Mesendoderm (in vitro differentiated cells): ENCODE results near the gene SLC39A1.

ENCODE experiments used
- DNase-seq: peaks from one replicate; pipeline ENCODE4 v3.0.0; 2013
- H2AK5ac ChIP-seq: 2 replicates; pipeline ENCODE4 v1.6.1; 2013; ENCODE audit warnings: low read length, inconsistent platforms
- H2BK120ac ChIP-seq: 2 replicates; pipeline ENCODE4 v1.6.1; 2013; ENCODE audit warnings: low read depth, mild to moderate bottlenecking, low read length, moderate library complexity, mixed read lengths
- H2BK15ac ChIP-seq: replicated peaks from 2 replicates; pipeline ENCODE4 v1.6.1; 2013; ENCODE audit warnings: low read depth, mild to moderate bottlenecking, moderate library complexity
- H2BK5ac ChIP-seq: 2 replicates; pipeline ENCODE4 v1.6.1; 2013; ENCODE audit warnings: low read length, inconsistent platforms
- H3K18ac ChIP-seq: 2 replicates; pipeline ENCODE4 v1.6.1; 2013; ENCODE audit warnings: mild to moderate bottlenecking, low read length, mixed read lengths
- H3K23ac ChIP-seq: one replicate; pipeline ENCODE4 v1.6.1; 2013; ENCODE audit warnings: low read length
- H3K27ac ChIP-seq: 2 replicates; pipeline ENCODE4 v1.5.1; 2013; ENCODE audit warnings: low read depth, mild to moderate bottlenecking, inconsistent platforms, low read length, moderate library complexity
- H3K27me3 ChIP-seq: 2 replicates; pipeline ENCODE4 v1.6.1; 2013; ENCODE audit warnings: low read length, control low read depth, mild to moderate bottlenecking, inconsistent platforms; ENCODE audit not compliant: insufficient read depth, poor library complexity
- H3K36me3 ChIP-seq: 2 replicates; pipeline ENCODE4 v1.6.1; 2013; ENCODE audit warnings: low read length, inconsistent platforms; ENCODE audit not compliant: control insufficient read depth, insufficient read depth
- H3K4ac ChIP-seq: one replicate; pipeline ENCODE4 v1.6.1; 2013; ENCODE audit warnings: low read depth, mild to moderate bottlenecking, low read length, moderate library complexity
- H3K4me1 ChIP-seq: 2 replicates; pipeline ENCODE4 v1.6.1; 2013; ENCODE audit warnings: low read depth, low read length, inconsistent platforms; ENCODE audit not compliant: control insufficient read depth
- H3K4me2 ChIP-seq: 2 replicates; pipeline ENCODE4 v1.6.1; 2013; ENCODE audit warnings: low read length
- H3K4me3 ChIP-seq: 2 replicates; pipeline ENCODE4 v1.5.1; 2013; ENCODE audit warnings: mild to moderate bottlenecking, low read length
- H3K56ac ChIP-seq: one replicate; pipeline ENCODE4 v1.6.1; 2013; ENCODE audit warnings: low read length
- H3K79me1 ChIP-seq: 2 replicates; pipeline ENCODE4 v1.6.1; 2013; ENCODE audit warnings: low read length, inconsistent platforms
- H3K79me2 ChIP-seq: 2 replicates; pipeline ENCODE4 v1.6.1; 2013; ENCODE audit warnings: mild to moderate bottlenecking, low read length; ENCODE audit not compliant: control insufficient read depth, insufficient read depth
- H3K9ac ChIP-seq: 2 replicates; pipeline ENCODE4 v1.6.1; 2013; ENCODE audit warnings: low read length, inconsistent platforms
- H4K5ac ChIP-seq: one replicate; pipeline ENCODE4 v1.6.1; 2013; ENCODE audit warnings: low read length
- H4K8ac ChIP-seq: one replicate; pipeline ENCODE4 v1.6.1; 2013; ENCODE audit warnings: low read depth, mild to moderate bottlenecking, control low read depth, low read length, moderate library complexity
- WGBS: extraction: QIAGEN DNeasy Blood & Tissue Kit; methylation state at CpG from one replicate; pipeline ENCODE4 v1.1.7; 2013; ENCODE audit warnings: low lambda C conversion rate, missing lambda C conversion rate; ENCODE audit not compliant: insufficient coverage; ENCODE audit errors: extremely low coverage; 5-methylcytosine and 5-hydroxymethylcytosine counted together

Gene SLC39A1

DNA sequence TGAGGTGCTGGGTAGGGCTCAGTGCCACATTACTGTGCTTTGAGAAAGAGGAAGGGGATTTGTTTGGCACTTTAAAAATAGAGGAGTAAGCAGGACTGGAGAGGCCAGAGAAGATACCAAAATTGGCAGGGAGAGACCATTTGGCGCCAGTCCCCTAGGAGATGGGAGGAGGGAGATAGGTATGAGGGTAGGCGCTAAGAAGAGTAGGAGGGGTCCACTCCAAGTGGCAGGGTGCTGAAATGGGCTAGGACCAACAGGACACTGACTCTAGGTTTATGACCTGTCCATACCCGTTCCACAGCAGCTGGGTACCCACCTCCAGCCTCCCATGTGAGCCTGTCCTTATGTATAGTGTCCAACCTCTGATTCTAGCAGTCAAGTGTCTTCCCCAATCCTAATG is 3.9 kb downstream of the SLC39A1 start:
- no peak overlapping the region for H4K5ac ChIP-seq
- H2BK15ac ChIP-seq: no peak overlapping the region
- no peak overlapping the region for H2BK5ac ChIP-seq
- no peak overlapping the region for H3K56ac ChIP-seq
- peaks cover 9% of the 10 kb centered on the region for H3K4me1 ChIP-seq
- no peak overlapping the region for H4K8ac ChIP-seq
- WGBS: no CpG with 5 or more reads among the region's 3 CpGs
- H2AK5ac ChIP-seq: no peak overlapping the region
- no peak overlapping the region for H3K23ac ChIP-seq
- H3K4me3 ChIP-seq: no peak overlapping the region
- no peak overlapping the region for H3K18ac ChIP-seq
- DNase-seq: peak; percentile 38
- peaks cover 29% of the 10 kb centered on the region for H3K79me1 ChIP-seq
- H3K36me3 ChIP-seq: peaks cover 7% of the 10 kb centered on the region
- H3K4me2 ChIP-seq: no peak overlapping the region
- H3K79me2 ChIP-seq: peaks cover 61% of the 10 kb centered on the region
- no peaks in the 10 kb centered on the region for H3K27me3 ChIP-seq
- no peak overlapping the region for H3K4ac ChIP-seq
- no peak overlapping the region for H3K27ac ChIP-seq
- no peak overlapping the region for H3K9ac ChIP-seq
- H2BK120ac ChIP-seq: no peak overlapping the region

GRCh38 chr1:153958961-153959260 is 4.4 kb downstream of the SLC39A1 start:
- H3K27ac ChIP-seq: no peak overlapping the region
- H2BK120ac ChIP-seq: no peak overlapping the region
- no peak overlapping the region for H3K18ac ChIP-seq
- H3K4me1 ChIP-seq: peaks cover 9% of the 10 kb centered on the region
- H3K27me3 ChIP-seq: no peaks in the 10 kb centered on the region
- no peak overlapping the region for H4K5ac ChIP-seq
- H4K8ac ChIP-seq: no peak overlapping the region
- no peak for DNase-seq
- peaks cover 32% of the 10 kb centered on the region for H3K79me1 ChIP-seq
- H2AK5ac ChIP-seq: no peak overlapping the region
- no CpG with 5 or more reads among the region's 4 CpGs for WGBS
- H2BK5ac ChIP-seq: no peak overlapping the region
- no peak overlapping the region for H3K23ac ChIP-seq
- no peak overlapping the region for H3K56ac ChIP-seq
- H3K36me3 ChIP-seq: peaks cover 7% of the 10 kb centered on the region
- H3K79me2 ChIP-seq: peaks cover 65% of the 10 kb centered on the region
- no peak overlapping the region for H3K9ac ChIP-seq
- no peak overlapping the region for H2BK15ac ChIP-seq
- no peak overlapping the region for H3K4me2 ChIP-seq
- H3K4ac ChIP-seq: no peak overlapping the region
- no peak overlapping the region for H3K4me3 ChIP-seq

DNA sequence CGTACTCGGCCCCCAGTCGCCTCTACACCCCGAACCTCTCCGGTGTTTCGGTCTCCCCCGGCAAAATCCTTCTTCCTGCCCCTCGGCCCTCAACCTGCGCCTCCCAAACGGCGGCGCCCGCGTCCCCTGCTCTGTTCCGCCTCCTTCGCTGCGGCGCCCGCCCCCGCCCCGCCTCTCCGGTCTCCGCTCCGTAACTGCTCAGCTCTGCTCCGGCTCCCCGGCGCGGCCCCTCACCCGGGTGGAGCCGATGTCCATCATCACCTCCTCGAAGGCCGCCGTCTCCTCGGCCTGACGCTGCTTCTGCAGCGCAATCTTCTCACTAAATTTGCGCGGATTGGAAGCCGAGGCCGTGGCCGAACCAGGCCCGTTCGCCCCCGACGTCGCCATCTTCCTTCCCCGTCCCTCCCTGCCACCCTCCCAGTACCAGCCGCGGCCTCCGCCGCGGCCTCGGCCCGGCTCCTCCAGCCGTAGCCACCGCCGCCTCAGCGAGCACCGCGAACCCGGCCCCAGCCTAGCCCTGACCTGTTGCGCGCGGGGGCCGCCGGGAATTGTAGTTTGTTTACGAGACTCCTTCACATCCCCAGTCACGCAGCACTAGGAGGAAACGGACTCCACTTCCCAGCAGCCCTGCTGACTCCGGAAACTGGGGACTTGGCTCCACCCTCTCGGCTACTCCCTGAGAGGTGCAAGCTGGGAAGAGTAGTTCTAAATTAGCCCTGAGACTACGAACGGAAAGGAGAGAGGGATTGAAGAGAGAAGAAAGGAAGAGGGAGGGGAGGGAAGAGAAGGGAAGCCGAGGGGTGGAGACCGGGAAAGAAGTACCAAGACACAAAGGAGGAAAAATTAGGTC is 5.0 kb downstream of the SLC39A1 start, which contains the start of gene CRTC2:
Gene CRTC2 (minus strand): TSS at position 502 of the 850 bp plus-strand sequence. CDS start 115 bp downstream, at position 387.
- Histone ChIP-seq H3K18ac (peak within 1 kb of the TSS; percentile 64), H3K27me3 (no peaks in the 10 kb centered on the region), H3K36me3 (peaks cover 8% of the 10 kb centered on the region), H2BK120ac (no peak within 1 kb of the TSS), H3K79me2 (peaks cover 68% of the 10 kb centered on the region), H3K4me2 (peak within 1 kb of the TSS; percentile 90), H3K9ac (peak within 1 kb of the TSS; percentile 88), H2BK15ac (no peak within 1 kb of the TSS), H3K4me3 (peak within 1 kb of the TSS; percentile 95), H2BK5ac (no peak within 1 kb of the TSS), H3K23ac (peak within 1 kb of the TSS; percentile 7), H3K56ac (peak within 1 kb of the TSS; percentile 96), H3K27ac (peak within 1 kb of the TSS; percentile 80), H4K8ac (no peak within 1 kb of the TSS), H2AK5ac (no peak within 1 kb of the TSS), H3K4me1 (peaks cover 9% of the 10 kb centered on the region), H4K5ac (no peak within 1 kb of the TSS), H3K79me1 (peaks cover 38% of the 10 kb centered on the region), H3K4ac (peak within 1 kb of the TSS; percentile 44)
- no CpG with 5 or more reads among the region's 75 CpGs for WGBS
- DNase-seq: peak; percentile 100

- Histone ChIP-seq H2BK15ac (no peak overlapping the region), H3K4me1 (peaks cover 9% of the 10 kb centered on the region), H3K79me2 (peaks cover 64% of the 10 kb centered on the region), H3K9ac (peak overlapping the region; percentile 88), H3K4me3 (peak overlapping the region; percentile 95), H4K5ac (no peak overlapping the region), H3K79me1 (peaks cover 38% of the 10 kb centered on the region), H3K23ac (peak overlapping the region; percentile 7), H3K36me3 (peaks cover 8% of the 10 kb centered on the region), H3K27ac (peak overlapping the region; percentile 80), H2BK120ac (no peak overlapping the region), H3K56ac (peak overlapping the region; percentile 96), H3K18ac (no peak overlapping the region), H3K27me3 (no peaks in the 10 kb centered on the region), H4K8ac (no peak overlapping the region), H3K4ac (no peak overlapping the region), H2AK5ac (no peak overlapping the region), H2BK5ac (no peak overlapping the region), H3K4me2 (peak overlapping the region; percentile 90)
- WGBS: no CpG with 5 or more reads among the region's 13 CpGs
- DNase-seq: peak; percentile 42
These were observed 5.6 kb downstream of the SLC39A1 start for GRCh38 chr1:153957744-153958110.

- no peak overlapping the region for H4K5ac ChIP-seq
These were observed 6.2 kb downstream of the SLC39A1 start for GRCh38 chr1:153956997-153957715.

More at GRCh38 chr1:153956997-153957715, 6.2 kb downstream of the SLC39A1 start:
- peak overlapping the region; percentile 7 for H3K23ac ChIP-seq
- no peak overlapping the region for H2BK15ac ChIP-seq
- no peak overlapping the region for H2BK5ac ChIP-seq
- no peak overlapping the region for H3K18ac ChIP-seq
- H3K56ac ChIP-seq: peak overlapping the region; percentile 96
- no peak overlapping the region for H3K4ac ChIP-seq
- no peaks in the 10 kb centered on the region for H3K27me3 ChIP-seq
- no peak for DNase-seq
- H3K4me1 ChIP-seq: peaks cover 9% of the 10 kb centered on the region
- H2BK120ac ChIP-seq: no peak overlapping the region
- H3K36me3 ChIP-seq: peaks cover 12% of the 10 kb centered on the region
- no peak overlapping the region for H4K8ac ChIP-seq
- H2AK5ac ChIP-seq: no peak overlapping the region
- WGBS: no CpG with 5 or more reads among the region's 6 CpGs
- H3K27ac ChIP-seq: no peak overlapping the region
- H3K79me1 ChIP-seq: peaks cover 39% of the 10 kb centered on the region
- H3K9ac ChIP-seq: peak overlapping the region; percentile 88
- H3K4me2 ChIP-seq: peak overlapping the region; percentile 90
- peaks cover 58% of the 10 kb centered on the region for H3K79me2 ChIP-seq
- H3K4me3 ChIP-seq: peak overlapping the region; percentile 95
